ENCODE measurements around the gene KLRC4. TPM values are rescaled to one million over a fixed set of nuclear protein-coding genes. Genes with fewer than 3 reads are reported as not detected.
"Not testable (repeated sequence)": the region's sequence is repeated elsewhere in the genome, so short reads cannot be mapped to it uniquely, and the experiment has no call there.

The KLRC4 gene
- total RNA-seq, 1 donor from 2014 or later, result not detected

- DNase-seq (ENCODE audit: extremely low read depth, low read depth, low spot score), result no peak
Observed at GRCh38 chr12:10369557-10370415, 39.8 kb downstream of the KLRC4 start.

- no peak for DNase-seq (ENCODE audit: extremely low read depth, low read depth, low spot score)
Observed at GRCh38 chr12:10368206-10369171, 41.1 kb downstream of the KLRC4 start.

DNA sequence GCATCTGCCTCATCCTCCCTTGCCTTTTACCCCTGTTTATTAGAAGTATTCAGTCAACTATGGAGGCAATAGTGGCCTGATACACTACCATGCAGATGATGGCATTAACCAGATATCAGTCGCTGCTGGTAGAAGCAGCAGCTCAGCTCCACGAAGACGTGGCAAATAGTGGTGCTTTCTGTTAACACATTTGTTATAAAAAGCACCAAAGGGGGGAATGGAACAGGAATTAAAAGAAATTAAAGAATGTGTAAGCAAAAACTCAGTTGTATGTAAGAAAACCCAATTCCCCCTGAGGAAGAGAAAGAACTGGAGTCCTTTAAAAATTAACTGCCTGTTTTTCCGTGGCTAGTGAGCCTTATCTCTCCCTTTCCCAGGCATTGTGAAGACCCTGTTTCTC is 41.8 kb downstream of the KLRC4 start:
- DNase-seq (ENCODE audit: extremely low read depth, low read depth, low spot score), result not testable (repeated sequence)

DNA sequence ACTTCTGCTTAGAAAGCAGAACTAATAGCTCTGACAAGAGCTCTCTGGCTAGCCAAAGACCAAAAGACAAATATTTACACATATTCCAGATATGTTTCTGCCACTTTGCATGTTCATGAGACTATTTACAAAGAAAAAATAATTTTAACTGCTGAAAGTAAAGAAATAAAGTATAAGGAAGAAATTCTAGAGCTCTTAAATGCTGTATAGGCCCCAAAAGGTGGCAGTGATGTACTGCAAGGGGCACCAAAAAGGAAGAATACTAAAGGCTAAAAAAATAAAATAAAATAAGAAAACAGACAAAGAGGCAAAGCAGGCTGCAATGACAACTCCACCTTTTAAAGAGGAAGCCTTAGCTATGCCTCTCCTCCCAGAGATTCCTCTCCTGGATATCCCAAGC is 42.7 kb downstream of the KLRC4 start:
- DNase-seq (ENCODE audit: extremely low read depth, low read depth, low spot score), result no peak

DNA sequence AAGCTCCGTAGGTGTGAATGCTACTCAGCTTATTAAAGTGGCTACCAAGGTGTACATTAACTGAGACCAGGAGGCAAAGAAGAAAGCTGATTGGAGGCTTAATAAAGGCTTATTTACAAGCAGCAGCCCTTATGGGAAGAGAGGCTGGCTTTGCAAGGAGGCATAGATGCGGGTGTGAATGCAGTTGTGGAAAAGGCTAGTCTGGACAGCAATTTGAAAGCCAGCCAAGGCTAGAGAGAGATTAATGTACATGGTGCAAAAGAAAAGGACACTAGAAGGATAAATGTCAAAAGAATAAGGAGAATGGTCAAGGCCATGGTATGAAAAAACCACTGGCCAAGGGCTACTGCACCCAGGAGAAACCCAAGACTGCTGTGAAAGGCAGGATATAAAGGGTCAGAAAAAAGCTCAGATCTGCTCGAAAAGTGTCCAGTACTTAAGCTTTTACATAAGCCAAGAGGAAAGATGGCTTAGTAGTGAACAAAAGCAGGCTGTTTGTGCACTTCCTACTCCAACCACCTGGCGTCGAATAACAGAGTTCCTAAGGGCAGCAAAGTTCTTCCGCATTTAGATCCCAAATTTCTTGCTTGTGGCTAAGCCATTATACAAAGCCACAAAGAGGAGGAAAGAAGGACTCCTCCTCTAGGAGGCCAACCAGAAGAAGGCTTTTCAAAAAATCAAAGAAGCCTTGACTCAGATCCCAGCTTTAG is 43.7 kb downstream of the KLRC4 start:
- no peak for DNase-seq (ENCODE audit: extremely low read depth, low read depth, low spot score)

- no peak for DNase-seq (ENCODE audit: extremely low read depth, low read depth, low spot score)
Observed at GRCh38 chr12:10364815-10365622, 44.5 kb downstream of the KLRC4 start.

GRCh38 chr12:10363914-10364814 is 45.4 kb downstream of the KLRC4 start:
- DNase-seq (ENCODE audit: extremely low read depth, low read depth, low spot score), result no peak

DNA sequence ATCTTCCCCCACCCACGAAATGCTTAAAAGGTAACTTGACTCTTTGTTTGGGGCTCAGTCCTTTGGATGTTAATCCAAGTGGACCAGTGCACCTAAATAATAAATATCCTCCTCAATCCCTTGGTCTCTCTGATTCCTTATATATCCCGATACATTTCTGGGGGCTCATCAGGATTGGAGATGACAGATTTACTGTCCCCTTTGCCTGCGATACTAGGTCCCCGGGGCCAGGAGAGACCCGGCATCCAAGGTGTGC is 46.0 kb downstream of the KLRC4 start:
- DNase-seq (ENCODE audit: extremely low read depth, low read depth, low spot score), result no peak

- DNase-seq (ENCODE audit: extremely low read depth, low read depth, low spot score), result no peak
Observed at GRCh38 chr12:10362828-10363657, 46.5 kb downstream of the KLRC4 start.

GRCh38 chr12:10362325-10362724 is 47.2 kb downstream of the KLRC4 start:
- no peak for DNase-seq (ENCODE audit: extremely low read depth, low read depth, low spot score)

DNA sequence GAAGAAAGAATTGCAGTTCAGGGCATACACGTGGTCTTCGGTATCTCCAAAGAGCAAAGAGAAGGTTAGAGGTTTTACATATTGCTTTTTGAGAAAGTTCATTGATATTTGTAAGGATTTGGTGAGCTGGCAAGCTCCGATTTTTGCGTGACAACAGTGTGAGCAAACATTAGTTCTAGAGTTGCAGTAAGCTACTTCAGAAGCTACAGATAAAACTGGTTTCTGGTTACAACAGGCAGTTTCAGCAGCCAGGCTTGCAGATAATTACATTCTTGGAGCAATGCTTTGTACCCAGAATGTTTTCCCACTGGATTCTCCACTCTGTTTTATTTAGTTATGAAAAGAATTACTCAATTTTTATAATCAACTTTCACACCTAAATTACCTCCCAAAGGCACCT is 47.9 kb downstream of the KLRC4 start:
- DNase-seq (ENCODE audit: extremely low read depth, low read depth, low spot score), result no peak

DNA sequence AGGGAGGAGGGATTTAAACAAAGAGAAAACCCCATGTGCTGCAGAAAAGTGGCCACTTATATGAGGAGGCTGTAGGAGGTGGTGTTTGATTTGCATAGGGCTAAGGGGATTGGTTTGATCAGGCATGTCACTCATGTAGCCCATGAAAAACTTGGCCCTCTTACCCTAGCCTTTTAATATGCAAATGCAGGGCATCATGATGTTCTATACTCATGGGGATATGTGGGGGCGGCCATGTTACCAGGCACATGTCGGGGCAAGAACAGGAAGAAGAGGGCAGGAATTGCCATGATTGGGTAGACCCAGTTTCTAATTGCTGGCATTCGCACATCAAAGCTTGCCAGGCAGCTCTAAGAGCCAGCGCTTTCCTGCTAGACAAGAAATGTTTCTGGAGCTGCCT is 48.5 kb downstream of the KLRC4 start:
- DNase-seq (ENCODE audit: extremely low read depth, low read depth, low spot score), result no peak

- no peak for DNase-seq (ENCODE audit: extremely low read depth, low read depth, low spot score)
Observed at GRCh38 chr12:10358969-10359368, 50.6 kb downstream of the KLRC4 start.

DNA sequence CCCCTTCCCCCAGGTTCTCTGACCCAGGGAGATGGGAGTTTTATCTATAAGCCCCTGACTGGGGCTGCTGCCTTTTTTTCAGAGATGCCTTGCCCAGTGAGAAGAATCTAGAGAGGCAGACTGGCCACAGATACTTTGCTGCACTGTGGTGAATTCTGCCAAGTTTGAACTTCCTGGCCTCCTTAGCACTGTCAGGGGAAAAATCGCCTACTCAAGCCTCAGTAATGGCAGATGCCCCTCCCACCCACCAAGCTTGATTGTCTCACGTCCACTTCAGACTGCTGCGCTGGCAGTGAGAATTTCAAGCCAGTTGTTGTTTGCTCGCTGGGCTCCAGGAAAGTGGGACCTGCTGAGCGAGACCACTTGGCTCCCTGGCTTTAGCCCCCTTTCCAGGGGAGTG is 51.4 kb downstream of the KLRC4 start:
- no peak for DNase-seq (ENCODE audit: extremely low read depth, low read depth, low spot score)

Other genes starting within 250 kb of the KLRC4 start
- 0.64 TPM in 1 of 2 replicates, not detected in the other for gene OLR1, start 237.6 kb downstream of the KLRC4 start, total RNA-seq
- gene TMEM52B, start 230.7 kb downstream of the KLRC4 start, total RNA-seq, result not detected in 2 replicates
- gene GABARAPL1, start 196.9 kb downstream of the KLRC4 start, total RNA-seq, result 55.5 TPM in 2 replicates
- 0.05 and 0.06 TPM in 2 replicates for gene KLRD1, start 101.9 kb downstream of the KLRC4 start, total RNA-seq
- not detected in 2 replicates for gene KLRK1, start 19.7 kb downstream of the KLRC4 start, total RNA-seq
- not detected in 2 replicates for gene KLRC3, start 10.8 kb upstream of the KLRC4 start, total RNA-seq
- gene KLRC2, start 26.3 kb upstream of the KLRC4 start, total RNA-seq, result not detected in 2 replicates
- not detected in 2 replicates for gene KLRC1, start 43.6 kb upstream of the KLRC4 start, total RNA-seq
- gene EIF2S3B, start 96.1 kb upstream of the KLRC4 start, total RNA-seq, result 0.35 and 2.3 TPM in 2 replicates
- 8.7 and 19.7 TPM in 2 replicates for gene MAGOHB, start 203.9 kb upstream of the KLRC4 start, total RNA-seq

Data from glomerular endothelial cell (primary cell).